Measurements from ENCODE around the gene NOX4.

GRCh38 chr11:89279176-89279575 lies 212.0 kb downstream of the NOX4 start:
- no peak for TF ChIP-seq POLR2A (IDR thresholded peaks at IDR 0.05)
- TF ChIP-seq CTCF (IDR thresholded peaks at IDR 0.05 in 4 of 5, conservative IDR thresholded peaks at IDR 0.05 in 1 of 5): no peak
